Choroid plexus epithelial cell (primary cell): ENCODE measurements around the gene SLC6A19.

Source experiments
- DNase-seq: peaks from one replicate; pipeline ENCODE4 v3.0.0-alpha.2; 2010; ENCODE audit warnings: low read depth
- H3K4me3 ChIP-seq: 2 replicates; pipeline ENCODE4 v1.5.1; 2011; ENCODE audit warnings: low read depth, mild to moderate bottlenecking, control low read depth, low read length, moderate library complexity
- TF ChIP-seq, protein P1 (sequence below): conservative IDR thresholded peaks from 2 replicates; pipeline ENCODE4 v1.5.1; 2011; ENCODE audit warnings: low read depth, mild to moderate bottlenecking, control low read depth, inconsistent platforms, low read length, moderate library complexity

The SLC6A19 gene

DNA sequence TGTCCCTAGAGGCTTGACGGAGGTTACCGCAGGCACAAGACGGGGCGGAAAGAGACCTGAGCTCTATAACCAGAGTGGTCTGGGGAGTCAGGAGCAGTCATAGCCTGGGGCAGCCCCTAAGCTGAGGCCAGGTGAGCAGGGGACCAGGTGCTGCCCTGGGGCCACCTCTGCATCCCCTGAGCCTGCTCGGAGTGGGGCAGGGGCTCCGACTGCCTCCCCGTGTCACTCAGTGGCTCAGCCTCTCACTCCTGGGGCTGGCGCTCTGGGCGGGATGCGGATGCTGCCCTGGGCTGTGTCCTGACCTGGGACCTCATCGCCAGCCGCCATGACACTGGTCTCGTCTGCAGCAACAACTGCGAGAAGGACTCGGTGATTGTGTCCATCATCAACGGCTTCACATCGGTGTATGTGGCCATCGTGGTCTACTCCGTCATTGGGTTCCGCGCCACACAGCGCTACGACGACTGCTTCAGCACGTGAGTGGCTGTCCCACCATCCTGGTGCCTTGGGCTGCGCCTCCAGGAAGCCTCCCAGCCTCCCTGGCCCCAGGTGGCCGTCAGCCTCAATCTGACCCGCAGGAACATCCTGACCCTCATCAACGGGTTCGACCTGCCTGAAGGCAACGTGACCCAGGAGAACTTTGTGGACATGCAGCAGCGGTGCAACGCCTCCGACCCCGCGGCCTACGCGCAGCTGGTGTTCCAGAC lies 15.0 kb downstream of the SLC6A19 start:
- TF ChIP-seq, protein P1, sequence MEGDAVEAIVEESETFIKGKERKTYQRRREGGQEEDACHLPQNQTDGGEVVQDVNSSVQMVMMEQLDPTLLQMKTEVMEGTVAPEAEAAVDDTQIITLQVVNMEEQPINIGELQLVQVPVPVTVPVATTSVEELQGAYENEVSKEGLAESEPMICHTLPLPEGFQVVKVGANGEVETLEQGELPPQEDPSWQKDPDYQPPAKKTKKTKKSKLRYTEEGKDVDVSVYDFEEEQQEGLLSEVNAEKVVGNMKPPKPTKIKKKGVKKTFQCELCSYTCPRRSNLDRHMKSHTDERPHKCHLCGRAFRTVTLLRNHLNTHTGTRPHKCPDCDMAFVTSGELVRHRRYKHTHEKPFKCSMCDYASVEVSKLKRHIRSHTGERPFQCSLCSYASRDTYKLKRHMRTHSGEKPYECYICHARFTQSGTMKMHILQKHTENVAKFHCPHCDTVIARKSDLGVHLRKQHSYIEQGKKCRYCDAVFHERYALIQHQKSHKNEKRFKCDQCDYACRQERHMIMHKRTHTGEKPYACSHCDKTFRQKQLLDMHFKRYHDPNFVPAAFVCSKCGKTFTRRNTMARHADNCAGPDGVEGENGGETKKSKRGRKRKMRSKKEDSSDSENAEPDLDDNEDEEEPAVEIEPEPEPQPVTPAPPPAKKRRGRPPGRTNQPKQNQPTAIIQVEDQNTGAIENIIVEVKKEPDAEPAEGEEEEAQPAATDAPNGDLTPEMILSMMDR = no peak
- H3K4me3 ChIP-seq = no peak overlapping the region
- DNase-seq = no peak

DNA sequence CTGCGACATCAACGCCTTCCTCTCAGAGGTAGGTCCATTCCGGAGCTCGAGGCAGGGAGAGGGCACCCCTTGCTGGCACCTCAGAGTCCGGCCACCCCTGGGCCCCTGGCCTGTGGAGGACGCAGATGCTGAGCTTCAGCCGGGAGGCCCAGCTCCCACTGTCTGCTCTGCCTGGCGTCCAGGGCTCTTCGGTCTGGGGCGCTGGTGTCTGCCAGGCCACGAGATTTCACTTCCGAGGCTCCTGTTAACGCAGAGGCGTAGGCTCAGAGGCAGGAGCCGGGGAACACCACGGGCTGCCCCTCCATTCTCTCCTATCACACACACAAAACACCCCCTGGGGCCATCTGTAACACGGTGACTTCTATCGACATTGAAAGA lies 15.5 kb downstream of the SLC6A19 start:
- H3K4me3 ChIP-seq = no peak overlapping the region
- DNase-seq = no peak
- TF ChIP-seq, protein P1 = no peak

GRCh38 chr5:1217596-1218206 lies 16.3 kb downstream of the SLC6A19 start:
- TF ChIP-seq, protein P1 = no peak

DNA sequence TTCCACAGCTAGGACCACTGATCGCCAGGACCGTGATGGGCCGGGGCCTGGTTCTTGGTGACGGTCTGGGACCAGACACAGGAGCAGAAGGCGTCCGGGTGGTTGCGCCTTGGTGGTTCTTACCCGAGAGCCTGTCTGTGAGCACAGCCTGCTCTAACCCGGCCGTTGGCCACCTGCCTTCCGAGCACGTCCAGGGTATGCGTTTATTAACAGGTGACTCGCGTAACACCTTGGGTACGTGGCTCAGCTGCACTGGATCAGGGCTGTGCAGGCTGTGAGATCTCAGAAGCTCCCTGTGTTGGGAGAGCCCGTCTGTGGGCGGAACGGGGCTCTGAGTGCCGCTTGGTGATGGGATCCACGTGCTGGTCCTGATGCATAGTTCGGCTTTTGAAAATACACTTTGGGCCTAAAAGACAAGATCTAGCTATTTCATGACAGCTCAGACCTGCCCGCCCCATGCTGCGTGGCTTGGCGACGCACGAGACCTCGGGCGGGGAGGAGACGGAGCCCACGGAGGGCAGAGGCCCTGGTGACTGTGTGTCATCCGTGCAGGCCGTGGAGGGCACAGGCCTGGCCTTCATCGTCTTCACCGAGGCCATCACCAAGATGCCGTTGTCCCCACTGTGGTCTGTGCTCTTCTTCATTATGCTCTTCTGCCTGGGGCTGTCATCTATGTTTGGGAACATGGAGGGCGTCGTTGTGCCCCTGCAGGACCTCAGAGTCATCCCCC lies 17.1 kb downstream of the SLC6A19 start:
- DNase-seq = no peak
- no peak overlapping the region for H3K4me3 ChIP-seq
- TF ChIP-seq, protein P1 = no peak

More at GRCh38 chr5:1217596-1218206, 16.3 kb downstream of the SLC6A19 start:
- no peak for DNase-seq
- no peak overlapping the region for H3K4me3 ChIP-seq

- no peak for DNase-seq
- TF ChIP-seq, protein P1 = no peak
- H3K4me3 ChIP-seq = no peak overlapping the region
These were observed 17.8 kb downstream of the SLC6A19 start for GRCh38 chr5:1219098-1219767.

DNA sequence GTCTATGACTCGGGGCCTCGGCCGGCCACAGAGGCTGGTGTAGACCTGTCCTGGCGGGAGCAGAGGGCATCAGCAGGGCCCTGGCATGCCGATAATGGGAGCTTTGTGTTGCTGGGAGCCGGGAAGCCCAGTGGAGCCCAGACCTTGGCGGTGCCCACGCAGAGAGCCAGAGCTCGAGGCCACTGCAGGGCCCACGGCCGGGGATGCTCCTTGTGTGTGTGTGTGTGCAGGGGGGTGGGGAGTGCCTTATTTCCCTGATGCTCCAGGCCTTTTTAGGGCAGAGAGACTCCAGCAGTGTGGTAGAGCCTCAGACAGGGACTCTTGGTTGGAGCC lies 18.3 kb downstream of the SLC6A19 start:
- TF ChIP-seq, protein P1 = no peak

More for the DNA sequence above, 18.3 kb downstream of the SLC6A19 start:
- no peak for DNase-seq
- H3K4me3 ChIP-seq = no peak overlapping the region
